HL-60 (cell line): ENCODE data around the gene LAMA3.

Source experiments
- GABPA ChIP-seq: IDR thresholded peaks from 2 replicates; pipeline ENCODE4 v1.6.1; 2012; ENCODE audit warnings: low read depth
- POLR2AphosphoS5 ChIP-seq: IDR thresholded peaks from 2 replicates; pipeline ENCODE4 v1.6.1; 2012; ENCODE audit warnings: low read depth
- SPI1 ChIP-seq: IDR thresholded peaks from 2 replicates; pipeline ENCODE4 v1.6.1; 2012; ENCODE audit warnings: low read depth, mild to moderate bottlenecking, borderline replicate concordance
- TF ChIP-seq, protein P1 (sequence below): IDR thresholded peaks from one replicate; pipeline ENCODE4 v1.5.1; 2011; ENCODE audit warnings: low read length, control low read depth, inconsistent platforms; ENCODE audit not compliant: insufficient read depth
- TF ChIP-seq, protein P2 (sequence below): IDR thresholded peaks from 2 replicates; pipeline ENCODE4 v1.6.1; 2012; ENCODE audit warnings: low read depth; ENCODE audit not compliant: insufficient replicate concordance

DNA sequence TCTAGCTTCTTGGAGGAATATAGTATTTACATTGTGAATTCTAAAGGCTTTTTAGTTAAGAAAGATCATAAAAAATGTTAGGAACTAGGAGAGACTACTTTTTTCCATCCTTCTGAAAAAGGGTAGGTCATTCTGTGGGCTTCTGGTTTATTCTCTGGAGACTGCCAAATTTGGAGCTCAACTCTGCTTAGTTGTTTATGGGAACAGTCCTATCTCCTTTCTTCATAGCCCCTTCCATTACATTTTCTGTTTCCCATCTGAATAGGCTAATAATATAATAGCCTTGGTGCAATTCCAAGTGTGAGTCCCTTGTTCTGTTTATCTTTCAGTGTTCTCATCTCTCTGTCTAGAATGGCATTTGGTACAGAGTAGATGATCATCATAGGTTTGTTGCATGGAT lies 15.6 kb downstream of the LAMA3 start:
- TF ChIP-seq, protein P1, sequence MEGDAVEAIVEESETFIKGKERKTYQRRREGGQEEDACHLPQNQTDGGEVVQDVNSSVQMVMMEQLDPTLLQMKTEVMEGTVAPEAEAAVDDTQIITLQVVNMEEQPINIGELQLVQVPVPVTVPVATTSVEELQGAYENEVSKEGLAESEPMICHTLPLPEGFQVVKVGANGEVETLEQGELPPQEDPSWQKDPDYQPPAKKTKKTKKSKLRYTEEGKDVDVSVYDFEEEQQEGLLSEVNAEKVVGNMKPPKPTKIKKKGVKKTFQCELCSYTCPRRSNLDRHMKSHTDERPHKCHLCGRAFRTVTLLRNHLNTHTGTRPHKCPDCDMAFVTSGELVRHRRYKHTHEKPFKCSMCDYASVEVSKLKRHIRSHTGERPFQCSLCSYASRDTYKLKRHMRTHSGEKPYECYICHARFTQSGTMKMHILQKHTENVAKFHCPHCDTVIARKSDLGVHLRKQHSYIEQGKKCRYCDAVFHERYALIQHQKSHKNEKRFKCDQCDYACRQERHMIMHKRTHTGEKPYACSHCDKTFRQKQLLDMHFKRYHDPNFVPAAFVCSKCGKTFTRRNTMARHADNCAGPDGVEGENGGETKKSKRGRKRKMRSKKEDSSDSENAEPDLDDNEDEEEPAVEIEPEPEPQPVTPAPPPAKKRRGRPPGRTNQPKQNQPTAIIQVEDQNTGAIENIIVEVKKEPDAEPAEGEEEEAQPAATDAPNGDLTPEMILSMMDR = no peak
- TF ChIP-seq POLR2AphosphoS5 (no peak), GABPA (no peak), SPI1 (no peak)
- TF ChIP-seq, protein P2, sequence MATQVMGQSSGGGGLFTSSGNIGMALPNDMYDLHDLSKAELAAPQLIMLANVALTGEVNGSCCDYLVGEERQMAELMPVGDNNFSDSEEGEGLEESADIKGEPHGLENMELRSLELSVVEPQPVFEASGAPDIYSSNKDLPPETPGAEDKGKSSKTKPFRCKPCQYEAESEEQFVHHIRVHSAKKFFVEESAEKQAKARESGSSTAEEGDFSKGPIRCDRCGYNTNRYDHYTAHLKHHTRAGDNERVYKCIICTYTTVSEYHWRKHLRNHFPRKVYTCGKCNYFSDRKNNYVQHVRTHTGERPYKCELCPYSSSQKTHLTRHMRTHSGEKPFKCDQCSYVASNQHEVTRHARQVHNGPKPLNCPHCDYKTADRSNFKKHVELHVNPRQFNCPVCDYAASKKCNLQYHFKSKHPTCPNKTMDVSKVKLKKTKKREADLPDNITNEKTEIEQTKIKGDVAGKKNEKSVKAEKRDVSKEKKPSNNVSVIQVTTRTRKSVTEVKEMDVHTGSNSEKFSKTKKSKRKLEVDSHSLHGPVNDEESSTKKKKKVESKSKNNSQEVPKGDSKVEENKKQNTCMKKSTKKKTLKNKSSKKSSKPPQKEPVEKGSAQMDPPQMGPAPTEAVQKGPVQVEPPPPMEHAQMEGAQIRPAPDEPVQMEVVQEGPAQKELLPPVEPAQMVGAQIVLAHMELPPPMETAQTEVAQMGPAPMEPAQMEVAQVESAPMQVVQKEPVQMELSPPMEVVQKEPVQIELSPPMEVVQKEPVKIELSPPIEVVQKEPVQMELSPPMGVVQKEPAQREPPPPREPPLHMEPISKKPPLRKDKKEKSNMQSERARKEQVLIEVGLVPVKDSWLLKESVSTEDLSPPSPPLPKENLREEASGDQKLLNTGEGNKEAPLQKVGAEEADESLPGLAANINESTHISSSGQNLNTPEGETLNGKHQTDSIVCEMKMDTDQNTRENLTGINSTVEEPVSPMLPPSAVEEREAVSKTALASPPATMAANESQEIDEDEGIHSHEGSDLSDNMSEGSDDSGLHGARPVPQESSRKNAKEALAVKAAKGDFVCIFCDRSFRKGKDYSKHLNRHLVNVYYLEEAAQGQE = no peak
